ENCODE measurements around the gene DPH1. TPM values are rescaled to one million over a fixed set of nuclear protein-coding genes. Genes with fewer than 3 reads are reported as not detected.

Gene DPH1
- total and polyA plus RNA-seq, 5 experiments from 2014 or later: 26.6 to 124 (median 47.0) TPM

DNA sequence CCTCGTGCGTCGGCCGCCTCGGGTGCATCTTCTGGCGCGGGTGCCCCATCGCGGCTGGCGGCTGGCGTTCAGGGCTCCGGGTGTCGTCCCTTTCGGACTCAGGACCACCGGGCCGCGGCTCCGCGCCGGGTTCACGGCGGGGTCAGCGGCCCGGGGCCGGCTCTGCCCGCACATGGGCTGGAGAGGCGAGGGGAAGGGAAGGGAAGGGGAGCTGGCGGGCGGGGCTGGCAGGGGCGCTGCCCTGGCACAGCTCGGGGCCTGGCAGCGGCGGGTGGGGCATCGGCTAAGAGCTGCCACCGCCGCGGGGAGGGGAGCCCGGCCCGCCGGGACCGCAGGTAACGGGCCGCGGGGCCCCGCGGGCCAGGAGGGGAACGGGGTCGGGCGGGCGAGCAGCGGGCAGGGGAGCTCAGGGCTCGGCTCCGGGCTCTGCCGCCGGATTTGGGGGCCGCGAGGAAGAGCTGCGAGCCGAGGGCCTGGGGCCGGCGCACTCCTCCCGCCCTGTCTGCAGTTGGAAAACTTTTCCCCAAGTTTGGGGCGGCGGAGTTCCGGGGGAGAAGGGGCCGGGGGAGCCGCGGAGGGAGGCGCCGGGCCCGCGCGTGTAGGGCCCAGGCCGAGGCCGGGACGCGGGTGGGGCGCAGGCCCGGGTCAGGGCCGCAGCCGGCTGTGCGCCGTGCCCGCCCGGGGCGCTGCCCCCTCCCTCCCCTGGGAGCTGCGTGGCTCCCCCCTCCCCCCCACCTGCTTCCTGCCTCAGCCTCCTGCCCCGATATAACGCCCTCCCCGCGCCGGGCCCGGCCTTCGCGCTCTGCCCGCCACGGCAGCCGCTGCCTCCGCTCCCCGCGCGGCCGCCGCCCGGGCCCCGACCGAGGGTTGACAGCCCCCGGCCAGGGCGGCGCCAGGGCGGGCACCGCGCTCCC, 25.6 kb downstream of the DPH1 start:
- Mint-ChIP-seq H3K27me3 (peaks cover 0 to 26% (median 14%) of the 10 kb centered on the region in 5 donors), H3K9me3 (no peaks in the 10 kb centered on the region), H3K27ac (peak overlapping the region in 2 of 10 donors; percentile 63 to 80), H3K4me1 (peaks cover 19 to 38% (median 31%) of the 10 kb centered on the region in 4 donors), H3K36me3 (peaks cover 0 to 12% (median 5%) of the 10 kb centered on the region in 3 donors), H3K4me3 (peak overlapping the region in 7 of 10 donors; percentile 33 to 79 (median 68))
- ATAC-seq (peak in 1 of 2 donors; percentile 1), DNase-seq (peak in 2 of 10 donors; percentile 30 to 66)
- POLR2A ChIA-PET: interaction anchor here (0.6 to 2.7 kb wide), 9 partner anchors 35 to 227 kb away, joined by 3 to 16 read pairs (median 3); no protein-coding TSS in a partner anchor

DNA sequence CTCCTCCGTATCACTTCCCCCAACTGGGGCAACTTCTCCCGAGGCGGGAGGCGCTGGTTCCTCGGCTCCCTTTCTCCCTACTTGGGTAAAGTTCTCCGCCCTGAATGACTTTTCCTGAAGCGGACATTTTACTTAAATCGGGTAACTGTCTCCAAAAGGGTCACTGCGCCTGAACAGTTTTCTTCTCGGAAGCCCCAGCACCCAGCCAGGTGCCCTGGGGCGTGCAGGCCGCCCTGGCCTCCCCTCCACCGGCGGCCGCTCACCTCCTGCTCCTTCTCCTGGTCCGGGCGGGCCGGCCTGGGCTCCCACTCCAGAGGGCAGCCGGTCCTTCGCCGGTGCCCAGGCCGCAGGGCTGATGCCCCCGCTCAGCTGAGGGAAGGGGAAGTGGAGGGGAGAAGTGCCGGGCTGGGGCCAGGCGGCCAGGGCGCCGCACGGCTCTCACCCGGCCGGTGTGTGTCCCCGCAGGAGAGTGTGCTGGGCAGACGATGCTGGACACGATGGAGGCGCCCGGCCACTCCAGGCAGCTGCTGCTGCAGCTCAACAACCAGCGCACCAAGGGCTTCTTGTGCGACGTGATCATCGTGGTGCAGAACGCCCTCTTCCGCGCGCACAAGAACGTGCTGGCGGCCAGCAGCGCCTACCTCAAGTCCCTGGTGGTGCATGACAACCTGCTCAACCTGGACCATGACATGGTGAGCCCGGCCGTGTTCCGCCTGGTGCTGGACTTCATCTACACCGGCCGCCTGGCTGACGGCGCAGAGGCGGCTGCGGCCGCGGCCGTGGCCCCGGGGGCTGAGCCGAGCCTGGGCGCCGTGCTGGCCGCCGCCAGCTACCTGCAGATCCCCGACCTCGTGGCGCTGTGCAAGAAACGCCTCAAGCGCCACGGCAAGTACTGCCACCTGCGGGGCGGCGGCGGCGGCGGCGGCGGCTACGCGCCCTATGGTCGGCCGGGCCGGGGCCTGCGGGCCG, 26.5 kb downstream of the DPH1 start:
- POLR2A ChIA-PET: interaction anchor here (0.6 to 2.7 kb wide), 10 partner anchors 8 to 345 kb away, joined by 3 to 16 read pairs (median 4); partner anchors contain the start of genes SMG6 and SRR
- ATAC-seq (peak; percentile 18 to 28), DNase-seq (peak in 8 of 10 donors; percentile 33 to 73 (median 52))
- Mint-ChIP-seq H3K36me3 (peaks cover 0 to 21% (median 14%) of the 10 kb centered on the region in 3 donors), H3K9me3 (no peaks in the 10 kb centered on the region), H3K4me1 (peaks cover 20 to 42% (median 29%) of the 10 kb centered on the region in 4 donors), H3K27ac (peak overlapping the region in 5 of 10 donors; percentile 63 to 80 (median 66)), H3K4me3 (peak overlapping the region; percentile 59 to 84 (median 74)), H3K27me3 (peaks cover 0 to 31% (median 17%) of the 10 kb centered on the region in 5 donors)

DNA sequence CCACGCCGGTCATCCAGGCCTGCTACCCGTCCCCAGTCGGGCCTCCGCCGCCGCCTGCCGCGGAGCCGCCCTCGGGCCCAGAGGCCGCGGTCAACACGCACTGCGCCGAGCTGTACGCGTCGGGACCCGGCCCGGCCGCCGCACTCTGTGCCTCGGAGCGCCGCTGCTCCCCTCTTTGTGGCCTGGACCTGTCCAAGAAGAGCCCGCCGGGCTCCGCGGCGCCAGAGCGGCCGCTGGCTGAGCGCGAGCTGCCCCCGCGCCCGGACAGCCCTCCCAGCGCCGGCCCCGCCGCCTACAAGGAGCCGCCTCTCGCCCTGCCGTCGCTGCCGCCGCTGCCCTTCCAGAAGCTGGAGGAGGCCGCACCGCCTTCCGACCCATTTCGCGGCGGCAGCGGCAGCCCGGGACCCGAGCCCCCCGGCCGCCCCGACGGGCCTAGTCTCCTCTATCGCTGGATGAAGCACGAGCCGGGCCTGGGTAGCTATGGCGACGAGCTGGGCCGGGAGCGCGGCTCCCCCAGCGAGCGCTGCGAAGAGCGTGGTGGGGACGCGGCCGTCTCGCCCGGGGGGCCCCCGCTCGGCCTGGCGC, 27.3 kb downstream of the DPH1 start:
- Mint-ChIP-seq H3K9me3 (no peaks in the 10 kb centered on the region), H3K4me3 (peak overlapping the region in 1 of 10 donors; percentile 39), H3K27ac (no peak overlapping the region), H3K27me3 (peaks cover 0 to 31% (median 16%) of the 10 kb centered on the region in 5 donors), H3K36me3 (peaks cover 0 to 29% (median 21%) of the 10 kb centered on the region in 3 donors), H3K4me1 (peaks cover 14 to 37% (median 22%) of the 10 kb centered on the region in 4 donors)
- DNase-seq (peak in 3 of 10 donors; percentile 23 to 62 (median 34)), ATAC-seq (no peak)
- POLR2A ChIA-PET: interaction anchor here (0.6 to 1.9 kb wide), 10 partner anchors 9 to 345 kb away, joined by 3 to 8 read pairs (median 4); partner anchors contain the start of genes SMG6 and SRR

DNA sequence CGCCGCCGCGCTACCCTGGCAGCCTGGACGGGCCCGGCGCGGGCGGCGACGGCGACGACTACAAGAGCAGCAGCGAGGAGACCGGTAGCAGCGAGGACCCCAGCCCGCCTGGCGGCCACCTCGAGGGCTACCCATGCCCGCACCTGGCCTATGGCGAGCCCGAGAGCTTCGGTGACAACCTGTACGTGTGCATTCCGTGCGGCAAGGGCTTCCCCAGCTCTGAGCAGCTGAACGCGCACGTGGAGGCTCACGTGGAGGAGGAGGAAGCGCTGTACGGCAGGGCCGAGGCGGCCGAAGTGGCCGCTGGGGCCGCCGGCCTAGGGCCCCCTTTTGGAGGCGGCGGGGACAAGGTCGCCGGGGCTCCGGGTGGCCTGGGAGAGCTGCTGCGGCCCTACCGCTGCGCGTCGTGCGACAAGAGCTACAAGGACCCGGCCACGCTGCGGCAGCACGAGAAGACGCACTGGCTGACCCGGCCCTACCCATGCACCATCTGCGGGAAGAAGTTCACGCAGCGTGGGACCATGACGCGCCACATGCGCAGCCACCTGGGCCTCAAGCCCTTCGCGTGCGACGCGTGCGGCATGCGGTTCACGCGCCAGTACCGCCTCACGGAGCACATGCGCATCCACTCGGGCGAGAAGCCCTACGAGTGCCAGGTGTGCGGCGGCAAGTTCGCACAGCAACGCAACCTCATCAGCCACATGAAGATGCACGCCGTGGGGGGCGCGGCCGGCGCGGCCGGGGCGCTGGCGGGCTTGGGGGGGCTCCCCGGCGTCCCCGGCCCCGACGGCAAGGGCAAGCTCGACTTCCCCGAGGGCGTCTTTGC, 28.0 kb downstream of the DPH1 start:
- H3K27me3 Mint-ChIP-seq: peaks cover 0 to 32% (median 16%) of the 10 kb centered on the region in 5 donors
- DNase-seq (peak in 4 of 10 donors; percentile 45 to 63 (median 54)), ATAC-seq (no peak)
- H3K36me3 Mint-ChIP-seq: peaks cover 0 to 36% (median 27%) of the 10 kb centered on the region in 3 donors
- peaks cover 13 to 38% (median 20%) of the 10 kb centered on the region in 4 donors for H3K4me1 Mint-ChIP-seq
- POLR2A ChIA-PET: interaction anchor here (0.7 to 1.9 kb wide), 8 partner anchors 9 to 245 kb away, joined by 3 to 8 read pairs (median 4); partner anchors contain the start of genes SMG6 and SRR
- peak overlapping the region in 1 of 10 donors; percentile 33 for H3K27ac Mint-ChIP-seq
- no peaks in the 10 kb centered on the region for H3K9me3 Mint-ChIP-seq
- peak overlapping the region in 7 of 10 donors; percentile 22 to 63 (median 39) for H3K4me3 Mint-ChIP-seq

DNA sequence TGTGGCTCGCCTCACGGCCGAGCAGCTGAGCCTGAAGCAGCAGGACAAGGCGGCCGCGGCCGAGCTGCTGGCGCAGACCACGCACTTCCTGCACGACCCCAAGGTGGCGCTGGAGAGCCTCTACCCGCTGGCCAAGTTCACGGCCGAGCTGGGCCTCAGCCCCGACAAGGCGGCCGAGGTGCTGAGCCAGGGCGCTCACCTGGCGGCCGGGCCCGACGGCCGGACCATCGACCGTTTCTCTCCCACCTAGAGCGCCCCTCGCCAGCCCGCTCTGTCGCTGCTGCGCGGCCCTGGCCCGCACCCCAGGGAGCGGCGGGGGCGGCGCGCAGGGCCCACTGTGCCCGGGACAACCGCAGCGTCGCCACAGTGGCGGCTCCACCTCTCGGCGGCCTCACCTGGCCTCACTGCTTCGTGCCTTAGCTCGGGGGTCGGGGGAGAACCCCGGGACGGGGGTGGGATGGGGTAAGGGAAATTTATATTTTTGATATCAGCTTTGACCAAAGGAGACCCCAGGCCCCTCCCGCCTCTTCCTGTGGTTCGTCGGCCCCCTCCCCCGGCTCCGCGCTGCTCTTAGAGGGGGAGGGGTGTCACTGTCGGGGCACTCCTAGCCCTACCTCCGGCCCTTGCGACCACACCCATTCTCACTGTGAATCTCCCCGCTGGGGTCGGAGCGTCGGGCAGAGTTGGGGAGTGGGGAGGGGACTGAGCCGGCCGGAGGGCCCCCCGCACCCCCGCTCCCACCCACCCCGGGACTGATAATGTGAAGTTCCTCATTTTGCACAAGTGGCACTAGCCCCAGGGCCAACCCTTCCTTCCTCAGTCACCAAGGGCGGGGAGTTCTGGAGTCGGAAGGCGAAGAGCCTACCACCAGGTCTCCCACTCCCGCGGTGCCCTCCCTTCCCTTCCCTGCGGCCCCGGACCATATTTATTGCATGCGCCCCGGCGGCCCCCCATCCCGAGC, 28.9 kb downstream of the DPH1 start:
- peak overlapping the region in 9 of 10 donors; percentile 18 to 73 (median 63) for H3K4me3 Mint-ChIP-seq
- ATAC-seq (no peak), DNase-seq (peak; percentile 29 to 72 (median 56))
- POLR2A ChIA-PET: interaction anchor here (0.7 to 1.9 kb wide), 6 partner anchors 10 to 208 kb away, joined by 3 to 8 read pairs (median 4); no protein-coding TSS in a partner anchor
- no peaks in the 10 kb centered on the region for H3K9me3 Mint-ChIP-seq
- H3K36me3 Mint-ChIP-seq: peaks cover 2 to 45% (median 36%) of the 10 kb centered on the region in 3 donors
- peaks cover 9 to 35% (median 14%) of the 10 kb centered on the region in 4 donors for H3K4me1 Mint-ChIP-seq
- H3K27me3 Mint-ChIP-seq: peaks cover under 1 to 39% (median 17%) of the 10 kb centered on the region in 5 donors
- H3K27ac Mint-ChIP-seq: peak overlapping the region in 1 of 10 donors; percentile 59

DNA sequence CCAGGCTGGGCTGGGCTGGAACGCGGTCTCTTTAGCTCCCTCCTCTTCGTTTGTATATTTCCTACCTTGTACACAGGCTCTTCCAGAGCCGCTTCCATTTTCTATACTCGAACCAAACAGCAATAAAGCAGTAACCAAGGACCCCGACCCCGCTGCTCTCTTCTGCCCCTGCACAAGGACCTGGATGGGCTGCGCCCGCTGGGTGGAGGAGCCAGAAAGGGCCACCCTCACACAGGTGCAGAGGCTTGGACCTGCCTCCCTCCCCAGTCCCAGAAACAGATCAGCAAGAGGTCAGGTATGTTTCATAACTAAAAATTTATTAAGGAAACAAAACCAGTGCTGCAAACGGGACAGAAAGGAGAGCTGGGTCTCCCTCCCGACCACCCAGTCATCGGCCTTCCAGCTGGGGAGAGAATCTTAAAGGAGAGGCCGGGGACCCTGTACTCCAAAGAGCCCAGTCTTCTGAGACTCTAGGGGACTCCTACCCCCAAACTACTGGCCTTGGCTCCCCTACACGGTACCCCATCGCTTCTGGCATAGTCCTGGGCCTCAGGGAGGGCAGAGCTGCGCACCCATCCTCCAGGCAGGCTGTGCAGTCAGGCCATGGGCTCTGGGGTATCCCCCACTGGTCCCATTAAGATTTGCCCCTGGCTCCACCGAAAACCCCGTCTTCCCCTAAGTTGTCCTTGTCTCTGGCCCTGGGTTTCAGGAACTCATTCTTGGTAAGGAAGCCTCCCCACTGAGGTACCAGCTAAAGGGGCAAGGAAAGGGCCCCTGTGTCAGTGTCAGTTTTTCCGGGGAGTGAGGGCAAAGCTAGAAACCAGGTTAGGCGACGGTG, 29.8 kb downstream of the DPH1 start:
- POLR2A ChIA-PET: no interaction called here
- peaks cover 2 to 48% (median 24%) of the 10 kb centered on the region in 5 donors for H3K27me3 Mint-ChIP-seq
- no peak for ATAC-seq
- DNase-seq: peak in 1 of 10 donors; percentile 55
- H3K27ac Mint-ChIP-seq: peak overlapping the region in 2 of 10 donors; percentile 6 to 59
- H3K9me3 Mint-ChIP-seq: no peaks in the 10 kb centered on the region
- H3K36me3 Mint-ChIP-seq: peaks cover 5 to 54% (median 44%) of the 10 kb centered on the region in 3 donors
- peaks cover 7 to 37% (median 8%) of the 10 kb centered on the region in 4 donors for H3K4me1 Mint-ChIP-seq
- H3K4me3 Mint-ChIP-seq: peak overlapping the region in 9 of 10 donors; percentile 18 to 73 (median 53)

DNA sequence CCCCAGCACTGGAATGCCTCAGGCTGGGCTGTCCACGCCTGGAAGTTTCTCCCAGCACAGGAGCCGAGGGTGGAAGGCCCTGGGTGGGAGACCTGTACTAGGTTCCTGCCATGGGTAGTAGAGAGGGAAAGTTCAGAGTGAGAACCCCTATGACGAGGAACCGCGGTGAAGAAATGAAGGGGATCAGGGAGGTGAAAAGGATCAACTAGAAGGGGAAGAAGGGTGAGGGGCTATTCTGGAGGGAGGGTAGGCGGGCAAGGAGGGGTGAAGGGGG, 30.4 kb downstream of the DPH1 start:
- Mint-ChIP-seq H3K27ac (no peak overlapping the region), H3K27me3 (peaks cover 2 to 51% (median 24%) of the 10 kb centered on the region in 5 donors), H3K9me3 (no peaks in the 10 kb centered on the region), H3K4me1 (peaks cover 7 to 39% (median 9%) of the 10 kb centered on the region in 4 donors), H3K36me3 (peaks cover 8 to 59% (median 48%) of the 10 kb centered on the region in 3 donors), H3K4me3 (peak overlapping the region in 1 of 10 donors; percentile 10)
- no peak for DNase-seq
- ATAC-seq: no peak
- POLR2A ChIA-PET: no interaction called here

DNA sequence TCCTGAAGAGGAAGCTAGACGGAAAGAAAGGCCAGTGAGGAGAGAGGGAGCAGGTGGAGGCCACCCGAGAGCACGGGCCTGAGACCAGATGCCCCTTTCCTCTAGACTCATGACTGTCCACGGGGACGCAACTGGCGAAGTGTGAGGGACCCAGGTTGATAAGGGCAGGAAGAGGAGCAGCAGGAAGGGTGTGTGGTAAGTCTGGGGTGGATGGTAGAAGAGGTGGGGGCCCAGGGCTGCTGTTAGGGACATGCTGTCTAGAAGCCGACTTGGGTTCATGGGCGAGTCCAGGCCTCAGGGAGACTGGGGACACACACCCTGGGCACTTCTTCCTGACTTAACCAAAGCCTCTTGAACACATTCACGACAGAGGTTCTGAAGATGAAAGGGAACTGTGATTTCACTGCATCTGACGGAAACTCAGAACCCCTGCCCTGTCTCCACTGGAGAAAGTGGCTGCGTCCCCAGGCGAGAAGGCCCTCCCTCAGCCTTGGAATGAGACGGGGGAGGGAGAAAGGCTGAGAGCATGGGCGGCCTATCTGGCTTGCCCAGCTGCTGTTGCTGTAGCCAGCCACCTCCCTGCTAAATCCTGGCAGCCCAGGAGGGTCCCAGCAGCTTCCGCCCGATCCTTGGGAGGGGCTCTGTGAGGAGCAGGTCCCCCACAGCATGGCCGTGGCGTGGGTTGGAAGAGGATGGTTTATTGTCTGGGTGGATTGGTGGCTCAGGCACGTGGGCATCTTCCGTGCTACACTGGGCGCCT, 30.9 kb downstream of the DPH1 start:
- POLR2A ChIA-PET: no interaction called here
- no peaks in the 10 kb centered on the region for H3K9me3 Mint-ChIP-seq
- no peak overlapping the region for H3K27ac Mint-ChIP-seq
- ATAC-seq: no peak
- DNase-seq: peak in 1 of 10 donors; percentile 61
- H3K4me3 Mint-ChIP-seq: peak overlapping the region in 2 of 10 donors; percentile 10 to 49
- H3K4me1 Mint-ChIP-seq: peaks cover 7 to 39% (median 9%) of the 10 kb centered on the region in 4 donors
- H3K36me3 Mint-ChIP-seq: peaks cover 8 to 65% (median 54%) of the 10 kb centered on the region in 3 donors
- peaks cover 2 to 51% (median 24%) of the 10 kb centered on the region in 5 donors for H3K27me3 Mint-ChIP-seq

DNA sequence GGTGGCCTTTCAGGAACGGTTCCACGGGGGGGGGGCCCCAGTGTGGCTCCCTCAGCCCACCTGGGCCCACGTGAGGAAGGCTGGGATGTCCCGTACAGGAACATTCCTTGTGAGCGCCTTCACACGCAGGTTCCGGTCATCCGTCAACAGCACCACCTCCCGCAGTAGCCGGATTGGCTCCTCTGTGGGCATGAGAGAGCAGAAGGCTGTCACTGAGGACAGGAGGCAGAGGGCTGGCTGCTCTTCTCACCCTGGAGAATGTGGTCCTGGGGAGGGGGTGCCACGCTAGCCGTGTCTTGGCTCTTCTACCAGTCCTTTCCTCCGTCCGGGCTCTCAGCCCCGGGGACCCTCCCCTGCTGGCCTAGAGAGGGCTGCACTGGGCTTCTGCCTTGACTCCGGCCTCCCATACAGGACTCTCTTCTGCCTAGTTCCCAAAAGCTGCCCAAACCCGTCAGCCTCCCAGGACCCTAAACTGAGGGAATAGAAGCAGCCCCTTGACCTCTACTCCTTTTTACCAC, 31.5 kb downstream of the DPH1 start:
- POLR2A ChIA-PET: no interaction called here

More for the DNA sequence above, 31.5 kb downstream of the DPH1 start:
- Mint-ChIP-seq H3K36me3 (peaks cover 12 to 71% (median 58%) of the 10 kb centered on the region in 3 donors), H3K9me3 (no peaks in the 10 kb centered on the region), H3K27ac (no peak overlapping the region), H3K4me3 (no peak overlapping the region), H3K27me3 (peaks cover 2 to 51% (median 24%) of the 10 kb centered on the region in 5 donors), H3K4me1 (peaks cover 7 to 37% (median 9%) of the 10 kb centered on the region in 4 donors)
- no peak for DNase-seq
- ATAC-seq: no peak

Data from naive thymus-derived CD8-positive, alpha-beta T cell (primary cell).